B cell (primary cell): ENCODE measurements around the gene CCDC14. TPM values are rescaled to one million over a fixed set of nuclear protein-coding genes. Genes with fewer than 3 reads are reported as not detected.

Experiments
- ATAC-seq: fragments of 200-7000 bp; cut with Tn5 transposase; one replicate; pipeline ENCODE4 v1.10.0; 2021; ENCODE audit warnings: low read depth, mild to moderate bottlenecking, moderate number of reproducible peaks, moderate library complexity
- CTCF ChIA-PET: fragments of 350-600 bp; sonication (Branson Sonifier 250); formaldehyde crosslinking; loops from one replicate; lab custom pipeline; 2021; ENCODE audit warnings: antibody characterized with exemption, inconsistent platforms; lab: Charles Lee
- POLR2A ChIA-PET: fragments of 350-600 bp; sonication (Branson Sonifier 250); formaldehyde crosslinking; loops from one replicate; lab custom pipeline; 2021; ENCODE audit warnings: antibody characterized with exemption; lab: Charles Lee
- DNase-seq: peaks from one replicate; pipeline ENCODE4 v3.0.0; 2013
- H2AFZ ChIP-seq: 2 replicates; pipeline ENCODE4 v1.6.1; 2012; ENCODE audit warnings: mild to moderate bottlenecking, low read depth, low read length; ENCODE audit not compliant: insufficient read depth, poor library complexity, severe bottlenecking
- H3K27ac ChIP-seq, 2 donors: 1 replicate in 1 of 2; 2 replicates in 1 of 2; pipeline ENCODE4 v1.5.1; 2012 to 2013; ENCODE audit warnings: low read length in 2 of 2, mild to moderate bottlenecking in 2 of 2, moderate library complexity in 1 of 2
- H3K27me3 ChIP-seq, 4 experiments: fragments of 200-600 bp in 1 of 4; sonication (generic) in 1 of 4; replicated peaks in 1 of 4; 1 replicate in 2 of 4; 2 replicates in 2 of 4; pipeline versions ENCODE4 v1.6.1 to v1.7.0; 2013 to 2016; ENCODE audit warnings: low read length in 3 of 4, mild to moderate bottlenecking in 2 of 4, mixed read lengths in 1 of 4, moderate library complexity in 1 of 4; ENCODE audit not compliant: insufficient read depth in 4 of 4, control insufficient read depth in 3 of 4; ENCODE audit errors: control extremely low read depth in 1 of 4
- H3K36me3 ChIP-seq, 2 experiments: replicated peaks in 1 of 2; 1 replicate in 1 of 2; 2 replicates in 1 of 2; pipeline versions ENCODE4 v1.6.1 to v1.7.1; 2013; ENCODE audit warnings: low read length in 1 of 2; ENCODE audit not compliant: insufficient read depth in 2 of 2, control insufficient read depth in 1 of 2; ENCODE audit errors: control extremely low read depth in 1 of 2, extremely low read depth in 1 of 2
- H3K4me1 ChIP-seq, 2 donors: fragments of 200-600 bp in 1 of 2; sonication (generic) in 1 of 2; 1 replicate in 1 of 2; 2 replicates in 1 of 2; pipeline versions ENCODE4 v1.5.1 to v1.6.1; 2013 to 2017; ENCODE audit warnings: low read length in 2 of 2; ENCODE audit not compliant: control insufficient read depth in 2 of 2, insufficient read depth in 2 of 2
- H3K4me2 ChIP-seq: replicated peaks from 2 replicates; pipeline ENCODE3; 2012; ENCODE audit warnings: mild to moderate bottlenecking, low read depth, low read length; ENCODE audit not compliant: poor library complexity, severe bottlenecking
- H3K4me3 ChIP-seq, 5 experiments: fragments of 200-600 bp in 1 of 5; sonication (generic) in 1 of 5; 1 replicate in 3 of 5; 2 replicates in 2 of 5; pipeline versions ENCODE4 v1.5.1 to v1.7.0; 2011 to 2016; ENCODE audit warnings: low read length in 4 of 5, mild to moderate bottlenecking in 4 of 5, low read depth in 2 of 5, control low read depth in 1 of 5, moderate library complexity in 1 of 5; ENCODE audit not compliant: insufficient read depth in 1 of 5; ENCODE audit errors: control extremely low read depth in 1 of 5, extremely low read depth in 1 of 5
- H3K79me2 ChIP-seq: fragments of 200-600 bp; sonication (generic); one replicate; pipeline ENCODE4 v1.6.0; 2016; ENCODE audit warnings: low read length; ENCODE audit not compliant: control insufficient read depth, insufficient read depth
- H3K9ac ChIP-seq: fragments of 200-600 bp; sonication (generic); 2 replicates; pipeline ENCODE4 v1.6.1; 2017; ENCODE audit warnings: mild to moderate bottlenecking, low read length, moderate library complexity
- H3K9me3 ChIP-seq, 3 donors: one replicate each; pipeline versions ENCODE4 v1.6.1 to v1.7.1; 2013; ENCODE audit warnings: low read length in 2 of 3; ENCODE audit not compliant: control insufficient read depth in 2 of 3, insufficient read depth in 1 of 3; ENCODE audit errors: control extremely low read depth in 1 of 3
- H4K20me1 ChIP-seq: 2 replicates; pipeline ENCODE4 v1.6.0; 2012; ENCODE audit warnings: mild to moderate bottlenecking, low read length; ENCODE audit not compliant: insufficient read depth, control insufficient read depth, poor library complexity, severe bottlenecking
- H3K27ac Mint-ChIP-seq: one replicate; pipeline ENCODE4 v1.8.0; 2021; ENCODE audit warnings: mixed read lengths
- H3K27me3 Mint-ChIP-seq: one replicate; pipeline ENCODE4 v1.8.0; 2021; ENCODE audit warnings: mixed read lengths
- H3K4me1 Mint-ChIP-seq: one replicate; pipeline ENCODE4 v1.8.0; 2021; ENCODE audit warnings: mixed read lengths
- H3K4me3 Mint-ChIP-seq: one replicate; pipeline ENCODE4 v1.8.0; 2021; ENCODE audit warnings: mixed read lengths
- H3K9me3 Mint-ChIP-seq: one replicate; pipeline ENCODE4 v1.8.0; 2022; ENCODE audit warnings: mixed read lengths; ENCODE audit not compliant: insufficient read depth
- EZH2 ChIP-seq: IDR thresholded peaks from 2 replicates; pipeline ENCODE4 v1.6.1; 2012; ENCODE audit warnings: borderline replicate concordance, low read depth, mild to moderate bottlenecking, moderate library complexity, low read length; ENCODE audit not compliant: insufficient read depth, poor library complexity, severe bottlenecking
- WGBS: methylation state at CpG from one replicate; pipeline ENCODE4 v1.1.5; 2013; ENCODE audit warnings: missing lambda C conversion rate; ENCODE audit not compliant: insufficient coverage; 5-methylcytosine and 5-hydroxymethylcytosine counted together
- intact Hi-C: fragments of 100-400 bp; cut with micrococcal nuclease; formaldehyde crosslinking; loops from one replicate; pipeline ENCODE4 v1.10.0; 2022
- polyA plus RNA-seq: library from polyadenylated mRNA; depleted of rRNA; stranded (reverse); fragments of >200 nt; gene quantifications from 2 replicates; pipeline ENCODE4 v1.2.3, GENCODE V29; 2012
- total RNA-seq, 2 donors: library from RNA; stranded (reverse); fragments of 120-200 nt in 1 of 2; gene quantifications; 1 replicate in 1 of 2; 2 replicates in 1 of 2; pipeline versions ENCODE4 v1.2.3 to v1.2.4, GENCODE V29; 2013 to 2022
- TF ChIP-seq, protein P1 (sequence below): fragments of 200-600 bp; IDR thresholded peaks from one replicate; pipeline ENCODE4 v1.8.0; 2022; ENCODE audit warnings: antibody characterized with exemption, mild to moderate bottlenecking

The CCDC14 gene
- total and polyA plus RNA-seq, 2 donors (not counting 1 experiment from before 2014, with no cell fraction given) = 35.3 to 54.2 TPM

DNA sequence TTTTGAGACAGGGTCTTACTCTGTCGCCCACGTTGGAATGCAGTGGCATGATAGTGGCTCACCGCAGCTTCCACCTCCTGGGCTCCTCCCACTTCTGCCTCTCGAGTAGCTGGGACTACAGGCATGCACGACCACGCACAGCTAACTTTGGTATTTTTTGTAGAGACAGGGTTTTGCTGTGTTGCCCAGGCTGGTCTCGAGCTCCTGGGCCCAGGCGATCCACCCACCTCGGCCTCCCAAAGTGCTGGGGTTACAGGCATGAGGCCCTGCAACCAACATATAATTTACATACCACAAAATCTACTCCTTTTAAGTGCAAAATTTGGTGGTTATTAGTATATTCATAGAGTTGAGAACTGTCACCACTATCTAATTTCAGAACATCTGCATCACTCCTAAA is 31.7 kb downstream of the CCDC14 start:
- DNase-seq (no peak), ATAC-seq (no peak)
- Histone ChIP-seq H3K27me3 (no peaks in the 10 kb centered on the region), H3K4me1 (no peaks in the 10 kb centered on the region), H3K4me3 (no peak overlapping the region), H3K9ac (no peak overlapping the region), H4K20me1 (no peaks in the 10 kb centered on the region), H3K36me3 (peaks cover 0 to 2% of the 10 kb centered on the region in 2 experiments), H3K27ac (no peak overlapping the region), H2AFZ (no peak overlapping the region), H3K79me2 (no peaks in the 10 kb centered on the region), H3K4me2 (no peak overlapping the region), H3K9me3 (no peaks in the 10 kb centered on the region)
- intact Hi-C loops = no loop called here
- no peak overlapping the region for H3K4me3 Mint-ChIP-seq
- CTCF ChIA-PET = no interaction called here
- TF ChIP-seq, protein P1, sequence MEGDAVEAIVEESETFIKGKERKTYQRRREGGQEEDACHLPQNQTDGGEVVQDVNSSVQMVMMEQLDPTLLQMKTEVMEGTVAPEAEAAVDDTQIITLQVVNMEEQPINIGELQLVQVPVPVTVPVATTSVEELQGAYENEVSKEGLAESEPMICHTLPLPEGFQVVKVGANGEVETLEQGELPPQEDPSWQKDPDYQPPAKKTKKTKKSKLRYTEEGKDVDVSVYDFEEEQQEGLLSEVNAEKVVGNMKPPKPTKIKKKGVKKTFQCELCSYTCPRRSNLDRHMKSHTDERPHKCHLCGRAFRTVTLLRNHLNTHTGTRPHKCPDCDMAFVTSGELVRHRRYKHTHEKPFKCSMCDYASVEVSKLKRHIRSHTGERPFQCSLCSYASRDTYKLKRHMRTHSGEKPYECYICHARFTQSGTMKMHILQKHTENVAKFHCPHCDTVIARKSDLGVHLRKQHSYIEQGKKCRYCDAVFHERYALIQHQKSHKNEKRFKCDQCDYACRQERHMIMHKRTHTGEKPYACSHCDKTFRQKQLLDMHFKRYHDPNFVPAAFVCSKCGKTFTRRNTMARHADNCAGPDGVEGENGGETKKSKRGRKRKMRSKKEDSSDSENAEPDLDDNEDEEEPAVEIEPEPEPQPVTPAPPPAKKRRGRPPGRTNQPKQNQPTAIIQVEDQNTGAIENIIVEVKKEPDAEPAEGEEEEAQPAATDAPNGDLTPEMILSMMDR = no peak
- no peak for TF ChIP-seq EZH2
- H3K9me3 Mint-ChIP-seq = peaks cover 2% of the 10 kb centered on the region
- WGBS = 100% methylated on average over 3 of the region's 9 CpGs
- H3K27me3 Mint-ChIP-seq = no peaks in the 10 kb centered on the region
- POLR2A ChIA-PET = no interaction called here
- no peaks in the 10 kb centered on the region for H3K4me1 Mint-ChIP-seq
- H3K27ac Mint-ChIP-seq = no peak overlapping the region

DNA sequence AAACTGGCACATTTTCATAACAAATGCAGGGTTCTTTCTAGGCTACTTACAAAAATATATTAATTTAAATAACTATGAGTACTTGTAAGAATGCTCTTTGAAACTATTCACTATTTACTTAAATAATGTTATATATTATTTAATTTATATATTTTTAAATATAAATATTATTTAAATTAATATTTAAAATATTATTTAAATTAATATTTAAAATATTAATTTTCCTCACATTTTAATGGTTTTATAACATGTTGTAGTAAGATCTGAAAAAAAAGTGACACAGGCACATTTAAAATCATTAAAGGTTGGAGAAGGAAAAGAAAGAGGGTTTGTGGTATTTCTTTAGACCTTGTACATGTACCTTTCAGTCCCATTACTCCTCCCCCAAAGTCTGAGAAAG is 34.6 kb downstream of the CCDC14 start:
- TF ChIP-seq EZH2 = no peak
- TF ChIP-seq, protein P1 = no peak
- no peaks in the 10 kb centered on the region for H3K4me1 Mint-ChIP-seq
- Histone ChIP-seq H3K27me3 (no peaks in the 10 kb centered on the region), H3K9ac (no peak overlapping the region), H3K79me2 (no peaks in the 10 kb centered on the region), H3K4me3 (no peak overlapping the region), H3K9me3 (peaks cover 0 to 6% (median 2%) of the 10 kb centered on the region in 3 donors), H3K36me3 (peaks cover 2 to 4% of the 10 kb centered on the region in 2 experiments), H2AFZ (no peak overlapping the region), H3K4me1 (no peaks in the 10 kb centered on the region), H3K4me2 (no peak overlapping the region), H3K27ac (no peak overlapping the region), H4K20me1 (no peaks in the 10 kb centered on the region)
- no peaks in the 10 kb centered on the region for H3K27me3 Mint-ChIP-seq
- H3K4me3 Mint-ChIP-seq = no peak overlapping the region
- ChIA-PET POLR2A (no interaction called here), CTCF (no interaction called here)
- DNase-seq (no peak), ATAC-seq (no peak)
- intact Hi-C loops = no loop called here
- H3K9me3 Mint-ChIP-seq = peaks cover 9% of the 10 kb centered on the region
- no peak overlapping the region for H3K27ac Mint-ChIP-seq
